Effector memory CD4-positive, alpha-beta T cell (primary cell): ENCODE measurements around the gene MCM8.
"Not testable (repeated sequence)": the region's sequence is repeated elsewhere in the genome, so short reads cannot be mapped to it uniquely, and the experiment has no call there.

Experiments
- DNase-seq, 3 donors: peaks; one replicate each; pipeline ENCODE4 v3.0.0-alpha.2; 2020
- H3K27ac ChIP-seq: 2 replicates; pipeline ENCODE4 v1.7.0; 2013; ENCODE audit warnings: mild to moderate bottlenecking, low read length, moderate library complexity; ENCODE audit not compliant: insufficient read depth, poor library complexity, severe bottlenecking
- H3K27me3 ChIP-seq: replicated peaks from 2 replicates; pipeline ENCODE4 v1.7.0; 2013; ENCODE audit warnings: mild to moderate bottlenecking, low read length; ENCODE audit not compliant: insufficient read depth, control insufficient read depth, poor library complexity, severe bottlenecking
- H3K36me3 ChIP-seq: 2 replicates; pipeline ENCODE4 v1.7.0; 2013; ENCODE audit warnings: mild to moderate bottlenecking, low read length, moderate library complexity; ENCODE audit not compliant: control insufficient read depth, insufficient read depth
- H3K4me1 ChIP-seq: 2 replicates; pipeline ENCODE4 v1.7.0; 2013; ENCODE audit warnings: low read length, mild to moderate bottlenecking; ENCODE audit not compliant: control insufficient read depth, insufficient read depth, poor library complexity, severe bottlenecking
- H3K4me3 ChIP-seq: 2 replicates; pipeline ENCODE4 v1.7.0; 2013; ENCODE audit warnings: low read length, low read depth, mild to moderate bottlenecking; ENCODE audit not compliant: insufficient read depth, poor library complexity, severe bottlenecking
- H3K9me3 ChIP-seq: 2 replicates; pipeline ENCODE4 v1.7.0; 2013; ENCODE audit warnings: mild to moderate bottlenecking, low read length, moderate library complexity; ENCODE audit not compliant: control insufficient read depth

Gene MCM8

GRCh38 chr20:6014017-6014416, 63.6 kb downstream of the MCM8 start:
- H3K27ac ChIP-seq: no peak overlapping the region
- H3K4me3 ChIP-seq: no peak overlapping the region
- H3K9me3 ChIP-seq: no peaks in the 10 kb centered on the region
- H3K4me1 ChIP-seq: no peaks in the 10 kb centered on the region
- no peak for DNase-seq
- no peaks in the 10 kb centered on the region for H3K27me3 ChIP-seq
- H3K36me3 ChIP-seq: peaks cover 41% of the 10 kb centered on the region

- Histone ChIP-seq H3K27ac (no peak overlapping the region), H3K36me3 (peaks cover 41% of the 10 kb centered on the region), H3K9me3 (no peaks in the 10 kb centered on the region), H3K4me1 (no peaks in the 10 kb centered on the region), H3K27me3 (no peaks in the 10 kb centered on the region), H3K4me3 (no peak overlapping the region)
- no peak for DNase-seq
Observed at GRCh38 chr20:6014957-6015356, 64.5 kb downstream of the MCM8 start.

- peaks cover 18% of the 10 kb centered on the region for H3K36me3 ChIP-seq
Observed at GRCh38 chr20:6017467-6017866, 67.0 kb downstream of the MCM8 start.

GRCh38 chr20:6017880-6018279, 67.4 kb downstream of the MCM8 start:
- H3K36me3 ChIP-seq: peaks cover 16% of the 10 kb centered on the region
- DNase-seq: no peak
- no peaks in the 10 kb centered on the region for H3K27me3 ChIP-seq
- no peak overlapping the region for H3K27ac ChIP-seq
- H3K4me1 ChIP-seq: no peaks in the 10 kb centered on the region
- no peaks in the 10 kb centered on the region for H3K9me3 ChIP-seq
- no peak overlapping the region for H3K4me3 ChIP-seq

More at GRCh38 chr20:6017467-6017866, 67.0 kb downstream of the MCM8 start:
- Histone ChIP-seq H3K9me3 (no peaks in the 10 kb centered on the region), H3K27me3 (no peaks in the 10 kb centered on the region), H3K4me3 (no peak overlapping the region), H3K27ac (no peak overlapping the region), H3K4me1 (no peaks in the 10 kb centered on the region)
- no peak for DNase-seq

- Histone ChIP-seq H3K27me3 (no peaks in the 10 kb centered on the region), H3K4me3 (no peak overlapping the region), H3K27ac (no peak overlapping the region), H3K36me3 (peaks cover 23% of the 10 kb centered on the region), H3K4me1 (no peaks in the 10 kb centered on the region), H3K9me3 (no peaks in the 10 kb centered on the region)
- no peak for DNase-seq
Observed at GRCh38 chr20:6024768-6025167, 74.3 kb downstream of the MCM8 start.

GRCh38 chr20:6026051-6026450, 75.6 kb downstream of the MCM8 start:
- peaks cover 23% of the 10 kb centered on the region for H3K36me3 ChIP-seq
- no peak overlapping the region for H3K4me3 ChIP-seq
- no peaks in the 10 kb centered on the region for H3K9me3 ChIP-seq
- H3K27me3 ChIP-seq: no peaks in the 10 kb centered on the region
- DNase-seq: no peak
- no peaks in the 10 kb centered on the region for H3K4me1 ChIP-seq
- H3K27ac ChIP-seq: no peak overlapping the region

GRCh38 chr20:6028818-6029217, 78.4 kb downstream of the MCM8 start:
- DNase-seq: no peak
- Histone ChIP-seq H3K36me3 (peaks cover 34% of the 10 kb centered on the region), H3K9me3 (no peaks in the 10 kb centered on the region), H3K4me1 (no peaks in the 10 kb centered on the region), H3K4me3 (no peak overlapping the region), H3K27me3 (no peaks in the 10 kb centered on the region), H3K27ac (no peak overlapping the region)

GRCh38 chr20:6029538-6029937, 79.1 kb downstream of the MCM8 start:
- DNase-seq: no peak
- Histone ChIP-seq H3K9me3 (no peaks in the 10 kb centered on the region), H3K27ac (no peak overlapping the region), H3K27me3 (no peaks in the 10 kb centered on the region), H3K4me3 (no peak overlapping the region), H3K36me3 (peaks cover 31% of the 10 kb centered on the region), H3K4me1 (no peaks in the 10 kb centered on the region)

- Histone ChIP-seq H3K27me3 (no peaks in the 10 kb centered on the region), H3K9me3 (no peaks in the 10 kb centered on the region), H3K4me1 (no peaks in the 10 kb centered on the region), H3K4me3 (no peak overlapping the region), H3K27ac (no peak overlapping the region), H3K36me3 (peaks cover 27% of the 10 kb centered on the region)
- no peak for DNase-seq
Observed at GRCh38 chr20:6030453-6031080, 80.1 kb downstream of the MCM8 start.

- H3K9me3 ChIP-seq, H3K27me3 ChIP-seq, H3K27ac ChIP-seq, H3K4me3 ChIP-seq, H3K4me1 ChIP-seq, DNase-seq: not testable (repeated sequence)
- H3K36me3 ChIP-seq: peaks cover 30% of the 10 kb centered on the region
Observed at GRCh38 chr20:6032907-6033306, 82.5 kb downstream of the MCM8 start.
